GM18867 (cell line): ENCODE measurements around the gene SLC38A3.
"Not testable (repeated sequence)": the region's sequence is repeated elsewhere in the genome, so short reads cannot be mapped to it uniquely, and the experiment has no call there.

Experiments
- ATAC-seq: cut with Tn5 transposase; IDR thresholded peaks from one replicate; pipeline ENCODE4 v1.9.1; 2021; ENCODE audit warnings: mild to moderate bottlenecking, moderate library complexity; ENCODE audit not compliant: unreplicated experiment

SLC38A3 gene

DNA sequence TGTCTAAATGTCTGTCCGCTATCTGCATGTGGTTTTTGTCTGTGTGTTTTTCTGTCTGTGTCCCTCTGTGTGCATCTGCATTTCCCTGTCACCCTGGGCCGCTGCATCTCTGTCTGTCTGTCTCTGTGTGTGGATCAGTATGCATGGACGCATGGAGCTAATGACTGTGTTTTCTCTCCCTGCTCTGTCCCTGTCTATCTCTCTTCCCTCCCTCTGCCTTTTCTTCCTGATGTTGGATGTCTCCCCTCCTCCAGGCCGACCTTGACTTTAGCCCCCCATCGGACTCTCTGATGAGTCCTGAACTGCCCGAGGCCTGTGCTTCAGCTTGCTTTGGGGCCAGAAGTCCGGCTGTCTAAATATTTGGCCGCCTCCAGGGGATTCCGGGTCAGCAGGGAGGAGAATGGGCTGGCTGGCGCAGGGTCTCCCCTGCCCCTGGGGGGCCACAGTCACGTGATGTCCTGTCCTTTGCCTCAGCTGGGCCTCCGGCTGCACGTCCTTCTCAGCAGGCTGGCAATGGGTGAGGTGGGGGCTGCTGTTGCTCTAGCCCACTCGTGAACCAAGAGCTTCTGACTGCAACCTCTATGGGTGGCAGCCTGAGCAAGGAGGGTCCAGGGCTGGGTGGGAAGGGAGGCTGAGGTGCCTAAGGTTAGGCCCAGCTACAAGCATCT, 3.7 kb downstream of the SLC38A3 start:
- no peak for ATAC-seq

- no peak for ATAC-seq
Observed at GRCh38 chr3:50210176-50210509, 5.1 kb downstream of the SLC38A3 start.

- ATAC-seq = no peak
Observed at GRCh38 chr3:50210510-50211367, 5.7 kb downstream of the SLC38A3 start.

DNA sequence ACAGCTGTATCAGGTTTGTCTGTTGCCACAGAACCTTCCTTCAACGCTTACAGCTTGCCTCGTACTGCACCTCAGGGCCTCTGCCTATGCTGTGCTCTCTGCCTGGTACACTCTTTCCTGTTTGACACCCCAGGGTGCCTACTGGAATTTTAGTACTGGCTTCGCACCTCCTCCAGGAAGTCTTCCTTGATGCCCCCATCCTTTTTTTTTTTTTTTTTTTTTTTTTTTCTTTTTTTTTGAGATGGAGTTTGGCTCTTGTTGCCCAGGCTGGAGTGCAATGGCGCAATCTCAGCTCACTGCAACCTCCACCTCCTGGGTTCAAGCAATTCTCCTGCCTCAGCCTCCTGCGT, 6.3 kb downstream of the SLC38A3 start:
- not testable (repeated sequence) for ATAC-seq

GRCh38 chr3:50211930-50212329, 6.9 kb downstream of the SLC38A3 start:
- no peak for ATAC-seq

- no peak for ATAC-seq
Observed at GRCh38 chr3:50212502-50212901, 7.4 kb downstream of the SLC38A3 start.

DNA sequence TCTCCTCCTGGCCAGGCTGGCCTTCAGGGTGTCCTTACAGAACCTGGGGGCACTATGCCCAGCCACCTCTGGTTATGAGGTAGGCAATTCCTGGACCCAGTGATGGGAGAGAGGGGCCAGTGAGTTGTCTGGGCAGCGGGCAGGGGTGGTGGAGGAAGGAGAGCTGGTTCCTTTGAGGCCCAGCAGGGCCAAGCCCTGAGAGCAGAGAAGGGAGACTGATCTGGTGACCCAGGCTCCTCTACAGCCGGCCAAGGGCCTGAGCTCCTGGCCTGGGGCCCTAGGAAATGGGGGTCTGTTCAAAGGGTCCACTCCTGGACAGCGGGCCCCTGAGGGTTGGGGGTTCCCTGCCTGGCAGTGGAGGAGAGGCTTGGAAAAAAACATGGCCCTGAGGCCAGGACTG, 7.9 kb downstream of the SLC38A3 start:
- ATAC-seq = no peak

DNA sequence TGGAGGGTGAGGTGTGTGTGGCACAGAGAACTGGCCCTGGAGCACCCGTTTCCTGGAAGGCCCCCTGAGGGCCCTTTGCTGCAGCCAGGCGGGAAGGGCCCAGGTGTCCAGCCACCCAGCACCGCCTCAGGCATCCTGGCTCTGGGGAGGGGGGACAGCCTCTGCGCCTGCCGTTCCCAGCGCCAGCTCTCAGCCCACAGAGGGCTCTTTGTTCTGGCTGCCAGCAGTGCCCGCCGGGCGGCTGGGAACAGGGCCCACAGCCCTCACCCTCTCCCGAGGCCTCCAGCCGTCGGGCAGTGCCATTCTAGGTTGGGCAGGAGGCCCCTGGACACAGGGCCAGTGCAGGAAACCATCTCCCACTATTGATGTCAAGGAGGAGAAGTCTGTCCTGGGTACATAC, 8.3 kb downstream of the SLC38A3 start:
- no peak for ATAC-seq

DNA sequence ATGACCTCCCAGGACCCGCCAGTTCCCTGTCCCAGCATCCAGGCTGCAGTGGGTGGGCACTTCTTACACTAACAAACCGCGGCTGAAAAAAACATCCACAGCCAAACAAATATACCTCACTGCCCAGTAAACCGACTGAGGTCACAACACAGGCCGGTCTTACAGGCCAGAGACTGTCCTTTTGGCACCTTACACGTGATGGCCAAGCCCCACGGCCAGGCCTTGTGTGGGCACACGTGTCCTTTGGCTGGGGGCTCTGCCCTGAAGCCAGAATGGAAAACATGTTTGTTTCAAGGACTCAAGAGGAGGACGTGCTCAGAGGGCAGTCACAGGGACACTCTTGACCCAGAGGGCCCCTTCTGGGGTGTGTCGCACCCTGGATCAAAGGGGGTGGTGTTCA, 9.8 kb downstream of the SLC38A3 start:
- no peak for ATAC-seq

DNA sequence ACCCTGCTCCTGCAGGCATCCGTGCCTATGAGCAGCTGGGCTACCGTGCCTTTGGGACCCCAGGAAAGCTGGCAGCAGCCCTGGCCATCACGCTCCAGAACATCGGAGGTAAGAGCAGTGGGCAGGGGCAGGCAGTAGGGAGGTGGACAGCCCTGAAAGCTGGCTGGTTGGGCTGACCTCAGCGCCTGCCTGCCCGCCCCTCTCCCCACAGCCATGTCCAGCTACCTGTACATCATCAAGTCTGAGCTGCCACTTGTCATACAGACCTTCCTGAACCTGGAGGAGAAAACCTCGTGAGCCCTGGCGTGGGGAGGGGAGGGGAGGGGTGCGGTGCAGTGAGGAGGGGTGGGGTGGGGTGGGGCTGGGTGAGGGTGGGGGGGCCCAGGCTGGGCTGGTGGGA, 10.5 kb downstream of the SLC38A3 start:
- ATAC-seq = no peak

- ATAC-seq = no peak
Observed at GRCh38 chr3:50217681-50218080, 12.6 kb downstream of the SLC38A3 start.

GRCh38 chr3:50218448-50218847, 13.4 kb downstream of the SLC38A3 start:
- ATAC-seq = no peak

- ATAC-seq = no peak
Observed at GRCh38 chr3:50219285-50219684, 14.2 kb downstream of the SLC38A3 start.

DNA sequence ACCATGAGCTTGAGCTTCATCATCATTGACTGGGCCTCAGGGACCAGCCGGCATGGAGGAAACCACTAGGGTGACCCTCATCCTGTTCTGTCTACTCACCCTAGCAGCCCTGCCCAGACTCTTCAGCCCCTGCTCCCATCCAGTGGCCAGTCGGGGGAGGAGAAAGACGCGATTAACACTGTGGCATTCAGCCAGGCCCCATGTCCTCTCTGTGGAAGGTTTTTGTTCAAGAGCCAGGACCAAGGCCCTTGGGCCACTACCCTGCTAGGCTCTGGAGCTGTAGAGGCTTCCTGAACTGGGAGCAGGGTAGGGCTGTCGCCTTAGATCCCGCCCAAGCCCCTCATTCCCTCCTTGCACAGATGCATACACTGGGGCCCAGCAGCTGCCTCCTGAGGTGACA, 15.0 kb downstream of the SLC38A3 start:
- no peak for ATAC-seq

DNA sequence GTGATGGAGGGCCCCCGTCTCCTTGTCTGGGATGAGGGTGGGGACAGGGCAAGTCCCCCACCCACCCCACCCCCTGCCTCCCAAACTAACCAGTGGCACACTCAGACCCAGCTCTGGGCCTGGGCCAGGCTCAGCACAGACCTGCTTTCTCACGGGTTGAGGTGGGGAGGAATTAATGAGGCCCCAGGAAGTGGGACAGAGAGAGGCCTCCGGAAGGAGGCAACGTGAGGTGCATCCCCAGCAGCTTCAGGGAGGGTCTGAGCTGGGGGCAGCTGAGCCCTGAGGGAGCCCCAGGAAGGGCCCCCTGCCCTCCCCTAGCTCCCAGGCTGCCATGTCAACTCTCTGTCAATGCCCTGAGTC, 16.0 kb downstream of the SLC38A3 start:
- no peak for ATAC-seq

DNA sequence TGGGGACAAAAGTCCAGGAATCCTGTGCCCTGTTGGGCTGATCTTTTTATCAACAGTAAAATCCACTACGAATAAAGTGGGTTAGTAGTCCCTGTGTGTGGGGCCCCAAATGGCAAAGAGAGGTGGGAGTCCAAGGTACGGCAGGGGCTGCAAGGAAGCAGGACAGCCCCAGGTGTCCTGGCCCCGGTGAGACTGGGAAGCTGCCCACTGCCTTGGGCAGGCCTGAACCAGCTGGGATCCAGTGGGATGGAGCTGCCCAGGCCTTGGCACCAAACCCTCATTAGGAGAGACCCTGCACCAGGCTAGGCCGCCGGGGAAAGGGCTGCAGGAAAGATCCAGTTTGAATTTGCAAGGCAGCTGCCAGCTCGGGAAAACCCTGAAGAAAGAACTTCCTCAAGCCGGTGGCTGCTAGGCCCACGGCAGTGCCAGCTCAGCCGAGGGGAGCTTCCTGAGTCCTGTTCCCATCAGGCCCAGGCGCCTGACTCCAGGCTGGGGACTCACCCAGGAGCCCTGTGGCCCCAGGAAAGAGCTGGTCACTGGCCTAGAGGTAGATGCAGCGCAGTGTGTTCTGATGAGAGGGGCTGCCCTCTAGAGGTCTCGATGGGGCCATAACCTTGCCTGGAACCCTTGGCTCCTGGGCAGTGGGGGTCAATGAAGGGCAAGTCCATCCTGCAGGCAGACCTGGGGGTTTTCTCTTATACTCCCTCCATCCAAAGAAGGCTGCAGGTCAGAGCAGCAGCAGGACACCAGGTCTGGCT, 16.5 kb downstream of the SLC38A3 start:
- no peak for ATAC-seq

- no peak for ATAC-seq
Observed at GRCh38 chr3:50222169-50222528, 17.1 kb downstream of the SLC38A3 start.

GRCh38 chr3:50224639-50225038, 19.6 kb downstream of the SLC38A3 start:
- no peak for ATAC-seq

DNA sequence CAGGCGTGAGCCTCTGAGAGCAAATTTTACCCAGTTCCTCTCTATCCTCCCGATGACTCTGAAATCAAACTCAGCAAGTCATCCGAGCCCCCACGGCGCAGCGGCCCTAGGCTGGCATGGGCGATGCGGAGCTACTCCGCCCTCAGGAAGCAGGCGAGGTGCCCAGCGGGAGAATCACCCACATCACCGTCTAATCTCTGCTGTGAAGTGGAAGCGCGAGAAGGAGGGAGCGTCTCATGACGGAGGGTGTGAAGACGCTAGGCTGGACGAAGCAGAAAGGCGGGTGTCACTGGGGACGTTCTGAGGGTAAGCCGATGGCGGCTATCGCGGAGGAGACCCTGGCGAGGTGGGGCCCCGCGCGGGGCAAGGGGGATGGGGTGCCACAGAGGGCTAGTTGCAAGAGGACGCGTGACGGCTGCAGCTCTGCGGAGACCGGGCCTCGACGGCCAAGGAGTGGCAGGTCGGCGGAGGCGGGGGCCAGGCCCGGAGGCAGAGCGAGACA, 21.9 kb downstream of the SLC38A3 start:
- no peak for ATAC-seq

DNA sequence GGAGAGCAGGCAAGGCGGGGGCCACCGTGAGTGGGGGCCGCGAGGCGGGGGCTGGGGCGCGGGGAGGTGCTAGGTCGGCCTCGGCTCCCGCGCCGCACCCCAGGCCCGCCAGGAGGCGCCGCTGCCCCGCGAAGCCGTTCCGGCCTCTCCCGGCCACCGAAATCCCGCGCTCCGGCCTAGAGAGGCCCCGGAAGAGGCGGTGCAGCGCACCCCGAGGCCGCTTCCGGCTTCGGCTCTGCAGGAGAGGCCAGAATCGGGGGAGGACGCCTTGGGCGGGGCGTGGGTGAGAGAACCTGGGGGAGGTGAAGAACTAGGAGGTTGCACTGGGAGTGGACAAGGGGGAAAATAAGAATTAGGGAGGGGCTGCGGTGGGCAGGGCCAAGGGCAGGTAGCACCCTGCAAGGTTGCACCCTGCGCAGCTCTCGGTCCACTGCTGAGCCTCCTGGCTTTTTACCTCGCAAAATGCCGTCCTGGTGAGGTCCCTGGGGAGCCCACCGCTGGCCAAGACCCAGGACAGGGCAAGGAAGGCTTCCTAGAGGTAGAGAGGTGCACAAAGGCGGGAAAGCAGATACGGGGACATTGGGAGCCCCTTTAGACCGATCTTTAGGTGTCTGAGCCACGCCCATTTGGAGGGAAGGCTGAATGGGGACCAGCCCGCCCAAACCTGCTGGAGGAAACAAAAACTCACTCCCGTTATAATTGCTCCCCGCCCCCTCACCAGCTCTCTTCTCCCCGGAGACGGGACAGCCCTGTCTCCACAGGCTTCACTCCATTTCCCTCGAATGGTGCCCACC, 22.5 kb downstream of the SLC38A3 start:
- peak; percentile 84 for ATAC-seq

- not testable (repeated sequence) for ATAC-seq
Observed at GRCh38 chr3:50228184-50228763, 23.2 kb downstream of the SLC38A3 start.
